ENCODE data around the gene OIT3.

The OIT3 gene

DNA sequence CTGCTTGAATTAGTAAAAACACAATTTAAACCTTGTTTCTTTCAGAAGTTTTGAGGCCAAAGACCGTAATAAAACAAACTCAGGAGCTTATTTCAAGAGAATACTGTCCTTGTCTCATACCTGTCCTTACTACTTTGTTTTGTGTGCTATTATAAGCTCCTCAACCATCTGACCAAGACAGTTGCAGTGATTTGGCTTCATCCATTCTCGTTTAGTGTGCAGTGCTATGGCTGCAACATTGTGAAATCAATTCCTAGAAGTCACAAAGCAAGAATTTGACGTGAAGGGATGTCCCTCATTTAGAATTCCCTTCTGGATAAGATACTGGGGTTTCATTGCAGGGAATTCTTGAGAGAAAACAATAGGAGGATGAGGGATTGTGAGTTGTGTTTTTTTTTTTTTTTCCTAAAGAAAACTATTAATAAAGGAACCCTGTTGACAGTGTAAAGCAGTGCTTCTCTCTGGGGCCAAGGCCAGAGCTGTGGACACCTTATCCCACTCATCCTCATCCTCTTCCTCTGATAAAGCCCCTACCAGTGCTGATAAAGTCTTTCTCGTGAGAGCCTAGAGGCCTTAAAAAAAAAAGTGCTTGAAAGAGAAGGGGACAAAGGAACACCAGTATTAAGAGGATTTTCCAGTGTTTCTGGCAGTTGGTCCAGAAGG lies at the start of gene OIT3:
Gene OIT3, plus strand, starts transcription at position 604 of the 663 bp plus-strand sequence. CDS start 60 bp downstream, outside the sequence.
- DNase-seq (ENCODE audit: low read depth), result no peak

DNA sequence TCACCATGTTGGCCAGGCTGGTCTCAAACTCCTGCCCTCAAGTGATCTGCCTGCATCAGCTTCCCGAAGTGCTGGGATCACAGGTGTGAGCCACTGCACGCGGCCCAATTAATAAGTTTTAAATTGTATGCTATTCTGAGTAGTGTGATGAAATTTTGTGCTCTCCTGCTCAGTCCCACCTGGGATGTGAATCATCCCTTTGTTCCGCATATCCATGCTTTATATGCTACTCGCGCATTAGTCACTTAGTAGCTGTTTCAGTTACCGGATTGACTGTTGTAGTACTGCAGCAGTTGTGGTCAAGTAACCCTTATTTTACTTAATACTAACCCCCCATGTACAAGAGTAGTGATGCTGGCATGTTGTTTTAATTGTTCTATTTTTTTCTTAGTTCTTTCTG lies 47.3 kb upstream of the OIT3 start:
- DNase-seq (ENCODE audit: low read depth), result no peak

DNA sequence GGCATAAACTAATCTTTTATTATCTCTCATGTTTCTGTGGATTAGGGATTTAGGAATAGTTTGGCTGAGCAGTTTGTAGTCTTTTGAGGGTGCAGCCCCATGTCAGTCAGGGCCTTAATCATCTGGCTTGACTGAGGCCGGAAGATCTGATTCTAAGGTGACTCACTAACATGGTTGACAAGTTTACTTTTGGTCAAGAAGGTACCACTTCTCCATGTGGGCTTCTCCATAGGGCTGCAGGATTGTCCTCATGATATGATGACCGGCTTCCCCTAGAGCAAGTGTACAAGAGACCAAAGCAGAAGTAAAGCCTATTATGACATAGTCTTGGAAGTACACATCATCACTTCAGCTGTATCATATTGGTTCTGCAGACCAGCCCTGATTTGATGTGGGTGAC lies 45.9 kb upstream of the OIT3 start:
- no peak for DNase-seq (ENCODE audit: low read depth)

DNA sequence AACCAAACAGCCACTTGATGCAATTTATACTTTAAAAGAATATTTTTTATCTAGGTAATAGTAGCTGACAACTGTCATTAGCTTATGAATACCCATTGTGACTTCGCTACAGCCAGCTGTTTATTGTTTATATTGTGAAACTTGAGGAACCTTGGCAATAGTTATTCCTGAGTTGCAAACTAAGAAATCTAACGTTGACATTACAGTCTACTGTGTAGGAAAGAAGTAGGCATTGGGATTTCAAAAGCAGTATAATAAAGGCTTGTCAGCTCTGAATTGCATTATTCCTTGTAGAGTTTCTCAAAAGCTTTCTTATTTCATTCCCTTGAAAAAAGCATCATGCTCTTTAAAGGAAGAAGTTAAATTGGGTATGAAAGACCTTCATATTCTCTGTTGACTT lies 42.7 kb upstream of the OIT3 start:
- no peak for DNase-seq (ENCODE audit: low read depth)

DNA sequence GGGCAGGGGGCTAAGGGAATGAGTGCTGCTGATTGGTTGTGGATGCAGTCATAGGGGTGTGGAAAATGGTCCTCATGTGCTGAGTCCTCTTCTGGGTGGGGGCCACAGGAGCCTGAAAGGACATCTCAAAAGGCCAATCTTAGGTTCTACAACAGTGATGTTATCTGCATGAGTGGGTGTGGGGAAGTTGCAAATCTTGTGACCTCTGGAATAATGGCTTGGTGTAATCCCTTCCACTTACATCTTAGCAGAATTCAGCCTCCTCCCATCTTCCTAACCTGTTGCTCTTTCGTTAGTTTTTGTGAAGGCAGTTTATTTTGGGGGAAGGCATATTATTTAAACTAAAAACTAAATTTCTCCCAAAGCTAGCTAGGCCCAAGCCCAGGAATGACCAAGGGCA lies 42.0 kb upstream of the OIT3 start:
- DNase-seq (ENCODE audit: low read depth), result no peak

DNA sequence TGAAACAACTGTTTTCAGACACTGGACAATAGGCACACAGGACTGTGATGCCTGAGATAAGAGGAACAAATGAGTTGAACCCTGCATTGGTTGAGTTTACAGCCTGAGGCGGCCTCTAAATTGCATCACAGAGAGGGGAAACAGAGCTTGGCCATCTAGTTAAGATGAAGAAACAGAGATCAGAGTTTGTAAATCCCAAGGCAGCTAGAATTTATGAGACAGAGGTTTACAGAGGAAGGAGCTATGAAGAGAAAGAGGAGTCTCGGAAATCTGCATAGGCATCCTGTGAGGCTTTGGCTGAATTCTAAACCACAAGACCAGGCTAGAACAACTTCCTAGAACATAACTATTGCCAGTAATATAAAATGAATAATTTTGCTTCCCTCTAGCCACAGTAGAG lies 41.0 kb upstream of the OIT3 start:
- DNase-seq (ENCODE audit: low read depth), result no peak

DNA sequence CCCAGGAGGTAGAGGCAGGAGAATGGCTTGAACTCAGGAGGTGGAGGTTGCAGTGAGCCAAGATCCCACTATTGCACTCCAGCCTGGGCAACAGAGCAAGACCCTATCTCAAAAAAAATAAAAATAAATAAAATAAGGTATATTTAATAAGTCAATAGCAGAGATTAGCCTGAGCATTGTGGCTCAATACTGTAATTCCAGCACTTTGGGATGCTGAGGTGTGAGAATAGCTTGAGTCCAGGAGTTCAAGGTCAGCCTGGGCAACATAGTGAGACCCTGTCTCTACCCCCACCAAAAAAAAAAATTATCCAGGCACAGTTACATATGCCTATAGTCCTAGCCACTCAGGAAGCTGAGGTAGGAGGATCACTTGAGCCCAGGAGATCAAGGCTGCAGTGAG lies 38.4 kb upstream of the OIT3 start:
- no peak for DNase-seq (ENCODE audit: low read depth)

DNA sequence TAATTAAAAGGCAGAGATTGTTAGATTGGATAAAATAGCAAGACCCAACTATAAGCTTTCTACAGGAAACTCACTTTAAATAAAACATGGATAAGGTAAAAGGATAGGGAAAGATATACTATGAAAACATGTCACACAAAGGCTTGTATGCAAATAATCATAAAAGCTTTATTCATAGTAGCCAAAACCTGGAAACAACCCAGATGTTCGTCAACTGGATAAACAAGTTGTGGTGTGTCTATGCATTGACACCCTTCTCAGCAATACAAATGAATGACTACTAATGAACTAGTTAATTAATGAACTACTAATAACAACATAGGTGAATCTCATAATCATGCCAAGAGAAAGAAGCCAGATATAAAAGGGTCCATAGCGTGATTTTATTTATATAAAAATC lies 37.7 kb upstream of the OIT3 start:
- no peak for DNase-seq (ENCODE audit: low read depth)

DNA sequence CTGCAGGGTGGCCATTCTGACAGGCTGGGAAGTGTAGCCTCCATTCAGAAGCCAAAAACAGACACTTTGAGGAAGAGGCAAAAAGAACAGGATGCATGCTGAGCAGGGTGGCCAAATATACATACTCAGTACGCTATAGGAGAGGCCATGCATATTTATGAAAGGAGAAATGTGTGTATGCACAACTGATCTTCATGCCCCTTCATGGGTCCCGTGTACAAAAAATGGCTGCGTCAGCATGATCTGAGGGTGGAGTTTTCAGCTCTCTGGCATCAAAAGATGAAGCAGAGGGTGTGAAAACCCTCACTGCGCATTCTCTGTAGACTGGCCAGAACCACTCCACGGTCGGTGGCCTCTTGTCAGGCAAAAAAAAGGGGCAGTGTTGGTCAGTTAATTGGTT lies 35.5 kb upstream of the OIT3 start:
- no peak for DNase-seq (ENCODE audit: low read depth)

DNA sequence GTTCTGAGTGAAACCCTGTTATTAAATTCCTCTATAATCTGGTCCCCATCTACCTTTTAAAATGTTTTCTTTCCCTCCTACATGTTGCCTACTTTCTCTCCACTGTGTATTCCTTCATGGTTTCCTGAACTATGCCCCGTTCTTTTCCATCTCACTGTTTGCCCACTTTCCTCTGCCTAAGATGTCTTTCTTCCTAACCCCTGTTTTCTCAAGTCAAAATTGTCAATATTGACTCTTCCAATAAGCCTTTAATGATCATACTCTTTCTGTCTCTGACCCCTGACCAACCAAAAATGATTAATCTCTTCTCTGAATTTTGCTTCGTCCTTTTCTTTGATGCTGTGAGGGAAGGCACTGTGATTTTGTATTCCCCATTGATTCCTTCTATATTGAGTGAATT lies 30.6 kb upstream of the OIT3 start:
- DNase-seq (ENCODE audit: low read depth), result no peak

DNA sequence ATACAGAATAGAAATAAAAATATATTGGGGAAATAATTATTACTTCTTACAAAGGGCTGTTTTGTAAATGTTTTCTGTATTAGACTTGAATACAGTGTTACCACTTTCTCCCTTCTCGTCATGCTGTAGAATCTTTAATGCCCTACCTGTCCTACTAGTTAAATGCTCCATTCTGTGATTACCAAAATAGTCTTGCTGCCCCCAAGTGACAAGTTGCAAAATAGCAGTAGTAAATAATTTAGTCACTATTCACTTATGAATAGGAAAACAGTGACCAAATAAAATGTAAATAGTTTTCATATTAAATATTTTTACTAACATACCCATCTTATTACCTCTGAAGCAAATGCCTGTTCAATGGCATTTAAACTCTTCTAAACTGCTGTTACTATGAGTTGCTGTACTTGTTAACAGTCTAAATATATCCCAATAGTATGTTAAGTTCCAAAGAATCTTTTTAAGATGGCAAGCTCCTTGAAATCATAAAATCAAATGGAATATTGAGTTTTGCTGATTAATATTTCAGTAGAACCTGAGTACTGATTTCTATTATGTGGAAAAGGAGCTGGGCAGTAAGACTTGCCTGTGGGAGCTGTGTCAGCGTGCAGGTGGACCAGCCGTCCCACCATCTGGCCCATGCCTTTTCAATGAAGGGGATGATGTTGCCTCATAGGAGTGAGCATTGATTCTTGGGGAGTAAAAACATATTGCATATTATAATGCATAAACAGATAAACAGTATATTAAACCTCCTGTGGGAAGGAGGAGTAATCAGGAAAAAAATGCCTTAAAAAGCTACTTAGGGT lies 18.1 kb upstream of the OIT3 start:
- no peak for DNase-seq (ENCODE audit: low read depth)

DNA sequence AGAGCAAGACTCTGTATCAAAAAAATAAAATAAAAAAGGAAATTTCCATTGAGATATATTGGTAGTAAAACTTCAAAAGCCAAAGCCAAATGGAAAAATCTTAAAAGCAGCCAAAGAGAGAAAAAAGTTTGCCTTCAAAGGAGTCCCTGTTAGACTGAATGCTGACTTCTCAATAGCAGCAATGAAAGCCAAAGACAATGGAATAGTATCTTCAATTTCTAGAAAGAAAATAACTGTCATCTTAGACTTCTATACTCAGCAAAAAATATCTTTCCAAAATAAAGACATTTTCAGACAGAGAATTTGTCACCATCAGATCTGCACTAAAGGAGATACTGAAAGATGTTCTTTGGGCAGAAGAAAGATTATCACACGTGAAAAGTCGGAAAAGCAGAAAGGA lies 14.3 kb upstream of the OIT3 start:
- no peak for DNase-seq (ENCODE audit: low read depth)

DNA sequence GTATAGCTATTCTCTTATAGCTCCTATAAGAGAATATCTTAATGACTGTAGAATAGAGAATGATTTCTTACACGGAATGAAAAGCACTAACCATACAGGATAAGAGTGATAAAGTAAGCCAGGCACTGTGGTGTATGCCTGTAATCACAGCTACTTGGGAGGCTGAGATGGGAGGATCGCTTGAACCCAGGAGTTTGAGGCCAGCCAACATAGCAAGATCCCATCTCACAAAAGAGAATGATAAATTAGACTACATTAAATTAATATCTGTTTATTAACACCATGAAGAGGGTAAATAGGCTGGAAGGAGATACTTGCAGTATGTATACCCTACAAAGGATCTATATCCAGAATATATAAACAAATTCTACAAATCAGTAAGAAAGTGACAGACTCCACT lies 12.2 kb upstream of the OIT3 start:
- no peak for DNase-seq (ENCODE audit: low read depth)

DNA sequence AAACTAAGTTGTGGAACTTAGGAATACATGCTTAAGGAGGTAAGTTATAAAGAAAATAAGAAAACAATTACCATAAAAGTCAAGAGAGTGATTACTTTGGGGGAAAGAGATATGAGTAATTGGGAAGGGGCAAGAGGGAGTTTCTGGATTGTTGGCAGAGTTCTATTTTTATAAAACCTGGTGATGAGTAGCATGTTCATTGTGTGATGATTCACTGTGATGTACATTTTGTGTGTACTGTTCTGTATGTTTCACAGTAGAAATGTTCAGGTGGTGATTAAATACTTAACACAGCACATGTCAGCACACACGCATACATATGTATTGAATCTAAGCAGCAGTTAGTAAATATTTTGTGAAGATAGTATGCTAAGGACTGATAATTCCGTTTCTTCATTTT lies 9.7 kb upstream of the OIT3 start:
- no peak for DNase-seq (ENCODE audit: low read depth)

DNA sequence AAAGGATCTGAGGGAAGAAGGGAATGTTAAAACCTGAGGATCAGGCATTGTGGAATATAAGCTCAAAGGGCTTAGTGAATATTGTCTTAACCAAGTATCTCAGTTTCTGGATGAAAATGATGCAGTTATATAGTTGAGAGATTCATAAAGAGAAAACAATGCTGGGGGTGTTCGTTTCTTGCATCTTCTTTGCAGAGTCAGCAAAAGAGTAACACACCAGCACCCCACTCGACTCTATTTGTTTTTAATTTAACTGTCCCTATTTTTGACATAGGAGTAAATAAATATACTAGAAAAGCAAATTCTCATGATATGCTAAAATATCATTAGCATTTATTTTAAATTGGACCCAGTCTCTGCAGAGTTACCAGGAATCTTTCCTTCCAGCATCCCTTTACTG lies 7.6 kb upstream of the OIT3 start:
- no peak for DNase-seq (ENCODE audit: low read depth)

DNA sequence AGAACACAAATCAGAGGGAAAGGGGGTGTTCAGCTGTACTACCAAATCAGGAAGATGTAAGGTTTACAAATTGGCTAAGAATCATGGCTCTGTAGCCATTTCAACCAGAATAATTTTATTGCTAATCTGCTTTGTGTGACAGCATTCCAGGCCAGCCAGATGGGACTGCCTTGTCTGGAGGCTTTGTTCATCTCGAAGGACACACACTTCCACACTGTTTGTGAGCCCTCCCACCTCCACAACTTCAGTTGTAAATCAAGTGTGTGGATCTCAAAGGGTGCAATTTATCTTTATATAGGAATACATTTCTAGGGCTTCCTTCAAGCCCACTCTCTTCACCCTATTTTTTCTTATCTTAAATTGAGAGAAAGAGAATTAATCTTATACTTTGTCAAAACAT lies 6.9 kb upstream of the OIT3 start:
- no peak for DNase-seq (ENCODE audit: low read depth)

DNA sequence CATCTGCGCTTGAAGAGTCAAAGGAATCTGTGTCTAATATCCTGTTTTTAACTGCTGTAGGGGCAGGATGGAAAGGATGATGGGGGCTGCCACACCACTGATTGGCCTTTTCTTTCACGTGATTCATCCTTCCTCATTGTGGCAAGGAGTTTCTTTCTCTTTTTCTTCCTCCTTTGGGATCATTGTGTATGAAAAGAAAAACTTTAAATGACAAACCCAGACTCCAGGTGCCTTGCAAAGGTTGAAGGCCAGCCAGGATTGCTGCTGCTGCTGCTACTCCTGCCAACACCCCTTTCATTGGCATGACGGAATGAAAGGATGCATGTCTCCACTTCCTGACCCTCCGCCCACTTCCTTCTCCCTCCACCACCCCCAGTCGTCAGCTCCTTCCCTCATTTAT lies 6.5 kb upstream of the OIT3 start:
- DNase-seq (ENCODE audit: low read depth), result no peak

DNA sequence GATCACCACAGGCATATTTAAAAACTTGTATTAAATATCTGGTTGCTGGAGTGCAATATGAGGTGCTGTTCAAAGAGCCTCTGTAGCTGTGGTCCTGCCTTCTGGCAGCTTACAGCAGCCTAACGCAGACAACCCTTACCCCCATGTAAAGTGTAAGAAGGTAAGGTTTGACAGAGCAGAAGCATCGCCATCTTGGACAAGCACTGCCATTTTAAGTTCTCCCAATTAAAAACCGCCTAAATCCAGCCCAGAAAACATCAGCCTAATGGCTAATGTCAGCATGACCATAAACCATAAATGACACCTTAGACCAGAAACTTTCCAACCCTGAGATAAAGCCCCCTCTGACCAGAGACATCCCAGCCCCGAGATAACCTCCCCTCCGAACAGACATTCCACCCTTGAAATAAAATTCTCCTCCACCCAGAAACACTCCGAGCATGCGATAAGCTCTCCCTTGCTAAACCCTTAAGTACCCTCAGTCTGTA lies 5.3 kb upstream of the OIT3 start:
- no peak for DNase-seq (ENCODE audit: low read depth)

DNA sequence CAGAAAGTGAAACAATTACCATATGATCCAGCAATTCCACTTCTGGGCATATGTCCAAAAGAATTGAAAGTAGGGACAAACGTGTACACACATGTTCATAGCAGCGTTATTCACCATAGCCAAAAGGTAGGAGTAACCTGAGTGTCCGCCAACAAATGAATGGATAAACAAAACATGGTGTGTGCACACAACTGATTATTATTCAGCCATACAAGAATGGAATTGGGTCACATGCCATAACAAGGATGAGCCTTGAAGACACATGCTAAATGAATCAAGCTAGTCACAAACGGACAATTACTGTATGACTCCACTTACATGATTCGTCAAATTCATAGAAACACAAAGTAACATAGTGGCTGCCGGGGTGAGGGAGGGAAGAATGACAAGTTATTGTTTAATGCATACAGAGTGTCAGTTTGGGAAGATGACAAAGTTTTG lies 4.1 kb upstream of the OIT3 start:
- no peak for DNase-seq (ENCODE audit: low read depth)

DNA sequence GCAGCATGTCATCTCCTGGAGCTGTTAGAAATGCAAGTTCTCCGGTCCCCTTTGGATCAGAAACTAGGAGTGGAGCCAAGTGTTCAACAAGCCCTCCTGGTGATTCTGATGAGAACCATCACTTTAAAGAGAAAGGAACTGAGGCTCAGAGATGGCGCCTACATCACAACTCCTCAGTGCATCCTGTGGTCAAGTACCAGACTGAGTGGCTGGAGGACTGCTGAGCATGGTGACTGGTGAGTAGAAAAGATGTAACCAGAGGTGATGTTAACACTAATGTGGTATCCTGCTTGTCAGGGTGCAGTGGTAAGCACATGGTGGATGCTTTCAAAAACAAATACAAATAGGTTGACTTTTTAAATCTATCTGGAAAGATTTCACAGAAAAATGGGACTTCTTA lies 3.5 kb upstream of the OIT3 start:
- DNase-seq (ENCODE audit: low read depth), result no peak

DNA sequence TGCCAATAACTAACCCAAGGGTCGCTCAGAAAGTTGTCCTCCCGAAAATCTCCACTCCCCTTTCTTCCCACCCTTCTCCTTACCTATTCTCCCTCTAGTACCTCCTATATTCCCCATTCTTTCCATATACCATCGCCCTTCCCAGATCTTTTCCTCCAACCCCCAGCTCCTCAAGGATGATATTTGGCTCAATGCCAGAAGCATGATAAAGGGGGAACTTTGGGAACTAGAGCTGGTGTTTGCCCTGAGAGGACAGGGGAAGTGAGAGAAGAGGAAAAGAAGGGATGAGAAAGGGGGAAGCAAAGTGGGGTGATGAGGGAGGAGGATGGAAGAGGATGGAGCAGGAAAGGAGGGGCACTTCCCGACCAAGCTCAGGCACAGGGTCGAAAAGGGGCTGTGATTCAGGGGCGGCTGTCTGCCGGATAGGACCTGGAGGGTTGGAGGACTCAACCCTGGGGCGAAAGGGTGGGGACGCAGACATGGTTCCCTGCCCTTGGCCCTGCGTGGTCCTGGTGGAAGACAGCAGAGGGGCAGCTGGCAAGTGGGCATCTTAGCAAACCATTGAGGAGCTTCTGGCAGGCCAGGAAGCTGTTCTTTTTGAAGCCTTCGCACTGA lies 1.8 kb downstream of the OIT3 start:
- DNase-seq (ENCODE audit: low read depth), result no peak

DNA sequence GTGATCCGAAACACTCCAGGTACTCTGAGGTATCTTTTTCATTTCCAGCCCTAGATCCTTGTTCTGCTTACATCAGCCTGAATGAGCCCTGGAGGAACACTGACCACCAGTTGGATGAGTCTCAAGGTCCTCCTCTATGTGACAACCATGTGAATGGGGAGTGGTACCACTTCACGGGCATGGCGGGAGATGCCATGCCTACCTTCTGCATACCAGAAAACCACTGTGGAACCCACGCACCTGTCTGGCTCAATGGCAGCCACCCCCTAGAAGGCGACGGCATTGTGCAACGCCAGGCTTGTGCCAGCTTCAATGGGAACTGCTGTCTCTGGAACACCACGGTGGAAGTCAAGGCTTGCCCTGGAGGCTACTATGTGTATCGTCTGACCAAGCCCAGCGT lies 5.1 kb downstream of the OIT3 start:
- DNase-seq (ENCODE audit: low read depth), result no peak

DNA sequence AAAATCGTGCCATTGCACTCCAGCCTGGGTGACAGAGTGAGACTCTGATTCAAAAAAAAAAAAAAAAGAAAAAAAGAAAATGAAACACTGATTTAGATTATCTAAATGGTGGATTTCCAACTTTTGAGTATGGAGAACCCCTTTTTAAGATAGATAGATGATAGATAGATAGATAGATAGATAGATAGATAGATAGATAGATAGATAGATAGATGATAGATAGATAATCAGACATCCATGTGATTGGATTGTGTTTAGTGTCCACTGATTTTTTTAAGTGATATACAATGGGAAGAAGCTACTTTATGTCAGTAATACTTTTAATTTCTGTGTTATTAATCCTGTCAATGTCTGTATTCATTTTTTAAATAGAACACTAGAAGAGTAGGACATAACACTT lies 6.0 kb downstream of the OIT3 start:
- DNase-seq (ENCODE audit: low read depth), result no peak

Measured in activated gamma-delta T cell treated with anti-CD3 and anti-CD28 coated beads, Interleukin-2, amount 50 U/mL, for 16 hours (primary cell).